Neural progenitor cell (in vitro differentiated cells): ENCODE data around the gene AVP. TPM values are rescaled to one million over a fixed set of nuclear protein-coding genes. Genes with fewer than 3 reads are reported as not detected.

Experiments
- DNase-seq: peaks from one replicate; pipeline ENCODE4 v3.0.0-alpha.2; 2016; ENCODE audit warnings: low spot score
- H2AFZ ChIP-seq: fragments of 200-600 bp; sonication (generic); replicated peaks from 2 replicates; pipeline ENCODE4 v1.6.1; 2016; ENCODE audit warnings: antibody characterized with exemption
- H3F3A ChIP-seq: fragments of 200-600 bp; sonication (generic); 2 replicates; pipeline ENCODE4 v1.6.1; 2016; ENCODE audit warnings: antibody characterized with exemption, low read depth
- H3K27ac ChIP-seq: fragments of 200-600 bp; sonication (generic); 2 replicates; pipeline ENCODE4 v1.5.1; 2016; ENCODE audit warnings: mild to moderate bottlenecking
- H3K27me3 ChIP-seq: fragments of 200-600 bp; sonication (generic); 2 replicates; pipeline ENCODE4 v1.6.1; 2016; ENCODE audit warnings: mild to moderate bottlenecking, moderate library complexity
- H3K36me3 ChIP-seq: fragments of 200-600 bp; sonication (generic); 2 replicates; pipeline ENCODE4 v1.5.1; 2016
- H3K4me1 ChIP-seq: fragments of 200-600 bp; sonication (generic); 2 replicates; pipeline ENCODE4 v1.6.1; 2016; ENCODE audit warnings: mixed run types
- H3K4me2 ChIP-seq: fragments of 200-600 bp; sonication (generic); 2 replicates; pipeline ENCODE4 v1.6.1; 2016
- H3K4me3 ChIP-seq: fragments of 200-600 bp; sonication (generic); 2 replicates; pipeline ENCODE4 v1.5.1; 2016
- H3K79me2 ChIP-seq: fragments of 200-600 bp; sonication (generic); 2 replicates; pipeline ENCODE4 v1.6.1; 2016; ENCODE audit warnings: low read depth
- H3K9ac ChIP-seq: fragments of 200-600 bp; sonication (generic); 2 replicates; pipeline ENCODE4 v1.6.1; 2016
- H3K9me3 ChIP-seq: fragments of 200-600 bp; sonication (generic); 2 replicates; pipeline ENCODE4 v1.5.1; 2016; ENCODE audit warnings: low read depth
- H4K20me1 ChIP-seq: fragments of 200-600 bp; sonication (generic); 2 replicates; pipeline ENCODE4 v1.6.1; 2016; ENCODE audit warnings: low read depth
- H3K27ac Mint-ChIP-seq: 3 replicates; pipeline ENCODE4 v1.8.0; 2021; ENCODE audit warnings: mixed read lengths
- H3K27me3 Mint-ChIP-seq: 2 replicates; pipeline ENCODE4 v1.8.0; 2022; ENCODE audit warnings: low read depth, mild to moderate bottlenecking, inconsistent platforms, moderate library complexity, mixed read lengths; ENCODE audit not compliant: insufficient read depth
- H3K36me3 Mint-ChIP-seq: 3 replicates; pipeline ENCODE4 v1.8.0; 2021; ENCODE audit warnings: mixed read lengths
- H3K4me1 Mint-ChIP-seq: 3 replicates; pipeline ENCODE4 v1.8.0; 2021; ENCODE audit warnings: mixed read lengths
- H3K4me3 Mint-ChIP-seq: 3 replicates; pipeline ENCODE4 v1.8.0; 2021; ENCODE audit warnings: mild to moderate bottlenecking, moderate library complexity, mixed read lengths
- H3K9me3 Mint-ChIP-seq: 3 replicates; pipeline ENCODE4 v1.8.0; 2020; ENCODE audit warnings: mixed read lengths
- EZH2 ChIP-seq: fragments of 200-600 bp; sonication (generic); IDR thresholded peaks from 2 replicates; pipeline ENCODE4 v1.6.1; 2017; ENCODE audit warnings: antibody characterized with exemption, mild to moderate bottlenecking, moderate library complexity
- EZH2phosphoT487 ChIP-seq: fragments of 200-600 bp; sonication (generic); IDR thresholded peaks from 2 replicates; pipeline ENCODE4 v1.6.1; 2017; ENCODE audit warnings: antibody characterized with exemption
- total RNA-seq: library from RNA; depleted of rRNA; stranded (reverse); fragments of >200 nt; gene quantifications from 2 replicates; pipeline ENCODE4 v1.2.3, GENCODE V29; 2015; ENCODE audit warnings: low replicate concordance
- TF ChIP-seq, protein P1 (sequence below): fragments of 200-600 bp; sonication (generic); IDR thresholded peaks from 2 replicates; pipeline ENCODE4 v1.5.1; 2017; ENCODE audit warnings: antibody characterized with exemption, mild to moderate bottlenecking

Gene AVP
- total RNA-seq, 1 donor from 2014 or later, result not detected

DNA sequence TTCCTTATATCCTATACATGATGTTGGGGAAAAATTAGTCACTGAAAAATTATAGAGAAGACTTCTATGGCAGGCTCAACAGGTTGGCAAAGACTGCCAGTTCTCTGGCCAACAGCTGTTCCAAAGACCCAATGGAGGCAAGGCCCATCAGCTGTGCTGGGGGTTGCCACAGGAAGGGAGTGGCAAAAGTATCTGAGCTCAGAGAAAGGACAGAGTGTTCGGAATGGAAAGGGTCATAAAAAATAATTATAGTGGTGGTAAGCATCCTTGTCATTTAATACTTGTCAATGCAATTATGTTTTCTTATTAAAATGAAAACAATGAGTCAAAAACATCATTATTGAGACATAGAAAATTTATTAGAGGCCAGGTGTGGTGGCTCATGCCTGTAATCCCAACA lies 39.0 kb upstream of the AVP start:
- Histone ChIP-seq H3K4me1 (no peaks in the 10 kb centered on the region), H3K9me3 (no peaks in the 10 kb centered on the region), H3K4me2 (no peak overlapping the region), H2AFZ (no peak overlapping the region), H3K79me2 (no peaks in the 10 kb centered on the region), H3K27ac (no peak overlapping the region), H4K20me1 (no peaks in the 10 kb centered on the region), H3K27me3 (no peaks in the 10 kb centered on the region), H3K4me3 (no peak overlapping the region), H3K9ac (no peak overlapping the region), H3K36me3 (peaks cover 3% of the 10 kb centered on the region), H3F3A (no peaks in the 10 kb centered on the region)
- peaks cover 31% of the 10 kb centered on the region for H3K36me3 Mint-ChIP-seq
- TF ChIP-seq EZH2phosphoT487, result no peak
- no peaks in the 10 kb centered on the region for H3K4me1 Mint-ChIP-seq
- no peak overlapping the region for H3K27ac Mint-ChIP-seq
- H3K9me3 Mint-ChIP-seq, result peaks cover 35% of the 10 kb centered on the region
- no peak overlapping the region for H3K4me3 Mint-ChIP-seq
- DNase-seq, result no peak
- no peaks in the 10 kb centered on the region for H3K27me3 Mint-ChIP-seq

DNA sequence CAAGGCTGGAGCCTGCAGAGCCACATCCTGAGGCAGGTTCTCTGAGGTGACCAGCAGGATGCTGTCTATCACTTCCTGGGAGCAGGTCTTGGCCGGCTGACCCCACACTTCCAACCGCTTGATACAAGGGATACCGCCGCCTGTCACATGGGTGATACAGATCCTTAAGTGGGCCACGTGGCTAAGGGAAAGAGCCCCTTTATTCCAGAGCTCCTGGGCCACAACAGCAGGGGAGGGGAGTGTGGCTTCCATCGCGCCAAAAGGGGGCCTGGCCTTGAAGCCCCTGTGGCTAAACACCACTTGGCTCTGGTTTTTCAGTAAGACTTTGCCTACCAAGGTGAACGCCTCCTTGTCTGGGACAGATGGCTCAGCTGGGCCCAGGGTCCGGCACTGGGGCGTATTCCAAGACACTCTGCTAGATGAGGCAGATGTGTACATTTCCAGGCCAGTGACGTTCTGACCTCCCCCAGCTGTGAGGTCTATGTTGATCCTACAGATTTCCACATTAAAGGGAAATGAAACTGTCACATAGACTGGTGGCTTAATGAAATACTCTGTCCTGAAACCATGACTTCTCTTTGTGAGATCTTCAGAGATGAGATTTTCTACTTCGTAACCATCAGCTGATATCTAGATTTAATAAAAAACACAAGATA lies 37.6 kb upstream of the AVP start:
- Histone ChIP-seq H3K9ac (no peak overlapping the region), H2AFZ (no peak overlapping the region), H3K79me2 (no peaks in the 10 kb centered on the region), H3K27ac (no peak overlapping the region), H3K27me3 (no peaks in the 10 kb centered on the region), H3K4me1 (no peaks in the 10 kb centered on the region), H3K9me3 (no peaks in the 10 kb centered on the region), H3K4me2 (no peak overlapping the region), H4K20me1 (no peaks in the 10 kb centered on the region), H3K36me3 (peaks cover 3% of the 10 kb centered on the region), H3K4me3 (no peak overlapping the region), H3F3A (peaks cover 2% of the 10 kb centered on the region)
- no peak for DNase-seq
- no peaks in the 10 kb centered on the region for H3K27me3 Mint-ChIP-seq
- no peaks in the 10 kb centered on the region for H3K4me1 Mint-ChIP-seq
- H3K4me3 Mint-ChIP-seq, result no peak overlapping the region
- H3K36me3 Mint-ChIP-seq, result peaks cover 31% of the 10 kb centered on the region
- no peak overlapping the region for H3K27ac Mint-ChIP-seq
- peaks cover 30% of the 10 kb centered on the region for H3K9me3 Mint-ChIP-seq
- no peak for TF ChIP-seq EZH2
- TF ChIP-seq, protein P1, sequence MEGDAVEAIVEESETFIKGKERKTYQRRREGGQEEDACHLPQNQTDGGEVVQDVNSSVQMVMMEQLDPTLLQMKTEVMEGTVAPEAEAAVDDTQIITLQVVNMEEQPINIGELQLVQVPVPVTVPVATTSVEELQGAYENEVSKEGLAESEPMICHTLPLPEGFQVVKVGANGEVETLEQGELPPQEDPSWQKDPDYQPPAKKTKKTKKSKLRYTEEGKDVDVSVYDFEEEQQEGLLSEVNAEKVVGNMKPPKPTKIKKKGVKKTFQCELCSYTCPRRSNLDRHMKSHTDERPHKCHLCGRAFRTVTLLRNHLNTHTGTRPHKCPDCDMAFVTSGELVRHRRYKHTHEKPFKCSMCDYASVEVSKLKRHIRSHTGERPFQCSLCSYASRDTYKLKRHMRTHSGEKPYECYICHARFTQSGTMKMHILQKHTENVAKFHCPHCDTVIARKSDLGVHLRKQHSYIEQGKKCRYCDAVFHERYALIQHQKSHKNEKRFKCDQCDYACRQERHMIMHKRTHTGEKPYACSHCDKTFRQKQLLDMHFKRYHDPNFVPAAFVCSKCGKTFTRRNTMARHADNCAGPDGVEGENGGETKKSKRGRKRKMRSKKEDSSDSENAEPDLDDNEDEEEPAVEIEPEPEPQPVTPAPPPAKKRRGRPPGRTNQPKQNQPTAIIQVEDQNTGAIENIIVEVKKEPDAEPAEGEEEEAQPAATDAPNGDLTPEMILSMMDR, result no peak
- TF ChIP-seq EZH2phosphoT487, result no peak

DNA sequence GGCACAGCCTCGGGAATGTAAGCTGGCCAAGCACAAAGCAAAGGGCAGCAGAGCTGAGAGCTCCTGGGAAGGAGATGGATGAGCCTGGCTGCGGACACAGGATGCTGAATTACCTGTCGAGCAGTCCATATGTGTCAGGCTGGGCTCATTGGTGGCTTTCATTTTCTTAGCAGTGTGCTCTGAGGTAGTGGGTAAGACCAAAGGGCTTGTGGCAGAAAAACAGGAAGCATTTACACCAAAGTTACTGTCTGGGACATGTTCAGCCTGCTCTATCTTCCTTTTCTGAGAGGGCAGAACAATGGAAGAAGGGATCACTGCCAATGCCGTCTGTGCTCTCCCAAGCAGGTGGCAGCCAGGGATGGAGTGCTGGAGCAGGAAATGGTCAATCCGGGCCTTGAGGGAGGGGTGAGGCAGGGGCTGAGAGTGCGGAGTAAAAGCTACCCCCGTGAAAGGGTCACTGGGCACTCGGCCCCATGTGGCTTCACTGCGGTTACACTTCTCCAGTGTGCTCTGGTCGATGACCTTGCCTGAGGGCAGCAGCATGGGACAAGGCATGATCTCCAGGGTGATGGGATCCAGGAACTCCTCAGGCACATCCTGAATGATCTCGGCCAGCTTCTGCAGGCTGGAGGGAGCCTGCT lies 36.9 kb upstream of the AVP start:
- H3K9me3 Mint-ChIP-seq, result peaks cover 25% of the 10 kb centered on the region
- no peaks in the 10 kb centered on the region for H3K79me2 ChIP-seq
- no peaks in the 10 kb centered on the region for H4K20me1 ChIP-seq
- peaks cover 31% of the 10 kb centered on the region for H3K36me3 Mint-ChIP-seq
- H2AFZ ChIP-seq, result no peak overlapping the region
- no peak for DNase-seq
- H3K27me3 ChIP-seq, result no peaks in the 10 kb centered on the region
- TF ChIP-seq EZH2 (no peak), EZH2phosphoT487 (no peak)
- TF ChIP-seq, protein P1, result no peak
- no peak overlapping the region for H3K4me3 ChIP-seq
- no peaks in the 10 kb centered on the region for H3K4me1 Mint-ChIP-seq
- H3K9me3 ChIP-seq, result no peaks in the 10 kb centered on the region
- H3K27me3 Mint-ChIP-seq, result no peaks in the 10 kb centered on the region
- peaks cover 3% of the 10 kb centered on the region for H3K36me3 ChIP-seq
- H3K4me2 ChIP-seq, result no peak overlapping the region
- peaks cover 2% of the 10 kb centered on the region for H3F3A ChIP-seq
- no peak overlapping the region for H3K27ac ChIP-seq
- no peak overlapping the region for H3K27ac Mint-ChIP-seq
- no peak overlapping the region for H3K9ac ChIP-seq
- H3K4me3 Mint-ChIP-seq, result no peak overlapping the region
- no peaks in the 10 kb centered on the region for H3K4me1 ChIP-seq

DNA sequence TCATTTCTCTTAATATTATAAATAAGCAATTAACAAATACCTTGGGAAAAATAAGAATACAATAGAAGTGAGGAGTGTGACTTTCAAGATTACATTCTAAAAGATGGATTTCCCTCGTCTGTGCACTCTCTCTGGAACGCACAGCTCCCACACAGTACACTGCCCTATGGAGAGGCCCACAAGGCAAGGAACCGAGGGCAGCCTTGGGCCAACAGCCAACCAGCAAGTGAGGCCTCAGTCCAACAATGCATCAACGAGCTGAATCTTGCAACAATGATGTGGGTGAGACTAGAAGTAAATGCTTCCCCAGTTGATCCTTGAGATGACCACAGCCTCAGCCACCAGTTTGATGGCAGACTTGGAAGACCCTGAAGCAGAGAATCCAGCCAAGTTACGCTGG lies 34.5 kb upstream of the AVP start:
- H3K27me3 ChIP-seq, result no peaks in the 10 kb centered on the region
- no peak overlapping the region for H3K27ac ChIP-seq
- peaks cover 3% of the 10 kb centered on the region for H3K4me1 Mint-ChIP-seq
- no peaks in the 10 kb centered on the region for H3K79me2 ChIP-seq
- H3K36me3 ChIP-seq, result peaks cover 3% of the 10 kb centered on the region
- no peaks in the 10 kb centered on the region for H3K4me1 ChIP-seq
- no peak overlapping the region for H2AFZ ChIP-seq
- H3K27me3 Mint-ChIP-seq, result peaks cover 2% of the 10 kb centered on the region
- no peak overlapping the region for H3K4me2 ChIP-seq
- DNase-seq, result no peak
- TF ChIP-seq EZH2, result no peak
- no peak for TF ChIP-seq EZH2phosphoT487
- TF ChIP-seq, protein P1, result no peak
- H3K9me3 ChIP-seq, result no peaks in the 10 kb centered on the region
- no peak overlapping the region for H3K27ac Mint-ChIP-seq
- H3K9me3 Mint-ChIP-seq, result peaks cover 18% of the 10 kb centered on the region
- H4K20me1 ChIP-seq, result peaks cover 6% of the 10 kb centered on the region
- H3K36me3 Mint-ChIP-seq, result peaks cover 30% of the 10 kb centered on the region
- no peak overlapping the region for H3K4me3 ChIP-seq
- no peak overlapping the region for H3K9ac ChIP-seq
- peaks cover 2% of the 10 kb centered on the region for H3F3A ChIP-seq
- no peak overlapping the region for H3K4me3 Mint-ChIP-seq
